Suprapubic skin (tissue), 4 donors: ENCODE measurements around the gene GRK2. TPM values are rescaled to one million over a fixed set of nuclear protein-coding genes. Genes with fewer than 3 reads are reported as not detected.

Experiments used
- DNase-seq, 2 donors: peaks; one replicate each; pipeline ENCODE4 v3.0.0-alpha.2; 2019; ENCODE audit warnings: low spot score in 2 of 2
- H3K27ac ChIP-seq: fragments of 200-600 bp; sonication (generic); one replicate; pipeline ENCODE4 v1.5.1; 2019
- H3K27me3 ChIP-seq: fragments of 200-600 bp; sonication (generic); one replicate; pipeline ENCODE4 v1.5.1; 2019
- H3K36me3 ChIP-seq: fragments of 200-600 bp; sonication (generic); one replicate; pipeline ENCODE4 v1.5.1; 2019
- H3K4me1 ChIP-seq: fragments of 200-600 bp; sonication (generic); one replicate; pipeline ENCODE4 v1.5.1; 2019
- H3K4me3 ChIP-seq: fragments of 200-600 bp; sonication (generic); one replicate; pipeline ENCODE4 v1.5.1; 2019; ENCODE audit warnings: mild to moderate bottlenecking
- H3K9me3 ChIP-seq: fragments of 200-600 bp; sonication (generic); one replicate; pipeline ENCODE4 v1.5.1; 2019
- CTCF ChIP-seq, 2 donors: fragments of 200-600 bp in 1 of 2; fragments of 450-650 bp in 1 of 2; sonication (generic) in 1 of 2; IDR thresholded peaks; one replicate each; pipeline ENCODE4 v1.5.1; 2016 to 2019; ENCODE audit warnings: antibody characterized with exemption in 2 of 2, mild to moderate bottlenecking in 1 of 2, moderate library complexity in 1 of 2
- EP300 ChIP-seq: sonication (generic); formaldehyde crosslinking; IDR thresholded peaks from one replicate; pipeline ENCODE4 v1.6.1; 2017; ENCODE audit warnings: antibody characterized with exemption
- POLR2A ChIP-seq, 2 donors: fragments of 450-650 bp; IDR thresholded peaks; one replicate each; pipeline ENCODE4 v1.6.1; 2017; ENCODE audit warnings: antibody characterized with exemption in 2 of 2, mild to moderate bottlenecking in 2 of 2, moderate library complexity in 2 of 2
- POLR2AphosphoS5 ChIP-seq, 3 donors: sonication (generic); formaldehyde crosslinking; IDR thresholded peaks; one replicate each; pipeline ENCODE4 v1.6.1; 2017; ENCODE audit warnings: antibody characterized with exemption in 3 of 3
- WGBS: methylation state at CpG from one replicate; pipeline ENCODE4 v1.1.5; 2018; 5-methylcytosine and 5-hydroxymethylcytosine counted together
- total RNA-seq, 4 donors: library from RNA; depleted of rRNA; stranded (reverse); fragments of >200 nt; gene quantifications; one replicate each; pipeline ENCODE4 v1.1.0, GENCODE V29; 2016

GRK2 gene
- total RNA-seq, 4 donors from 2014 or later = 84.3 to 157 (median 105) TPM

- Histone ChIP-seq H3K4me3 (peak overlapping the region; percentile 42), H3K9me3 (no peaks in the 10 kb centered on the region), H3K4me1 (peaks cover 75% of the 10 kb centered on the region), H3K36me3 (peaks cover 31% of the 10 kb centered on the region), H3K27ac (peak overlapping the region; percentile 91), H3K27me3 (no peaks in the 10 kb centered on the region)
- peak in 1 of 2 donors; percentile 71 for DNase-seq
- 17% methylated on average over 2 of the region's 16 CpGs for WGBS
- TF ChIP-seq CTCF (IDR thresholded peaks at IDR 0.05) = peak in 1 of 2 donors; percentile 15
- no peak for TF ChIP-seq POLR2AphosphoS5 (IDR thresholded peaks at IDR 0.05)
These were observed 10.5 kb downstream of the GRK2 start for GRCh38 chr11:67276781-67277230.

GRCh38 chr11:67277231-67277961 lies 11.1 kb downstream of the GRK2 start:
- 2% methylated on average over 7 of the region's 24 CpGs for WGBS

DNA sequence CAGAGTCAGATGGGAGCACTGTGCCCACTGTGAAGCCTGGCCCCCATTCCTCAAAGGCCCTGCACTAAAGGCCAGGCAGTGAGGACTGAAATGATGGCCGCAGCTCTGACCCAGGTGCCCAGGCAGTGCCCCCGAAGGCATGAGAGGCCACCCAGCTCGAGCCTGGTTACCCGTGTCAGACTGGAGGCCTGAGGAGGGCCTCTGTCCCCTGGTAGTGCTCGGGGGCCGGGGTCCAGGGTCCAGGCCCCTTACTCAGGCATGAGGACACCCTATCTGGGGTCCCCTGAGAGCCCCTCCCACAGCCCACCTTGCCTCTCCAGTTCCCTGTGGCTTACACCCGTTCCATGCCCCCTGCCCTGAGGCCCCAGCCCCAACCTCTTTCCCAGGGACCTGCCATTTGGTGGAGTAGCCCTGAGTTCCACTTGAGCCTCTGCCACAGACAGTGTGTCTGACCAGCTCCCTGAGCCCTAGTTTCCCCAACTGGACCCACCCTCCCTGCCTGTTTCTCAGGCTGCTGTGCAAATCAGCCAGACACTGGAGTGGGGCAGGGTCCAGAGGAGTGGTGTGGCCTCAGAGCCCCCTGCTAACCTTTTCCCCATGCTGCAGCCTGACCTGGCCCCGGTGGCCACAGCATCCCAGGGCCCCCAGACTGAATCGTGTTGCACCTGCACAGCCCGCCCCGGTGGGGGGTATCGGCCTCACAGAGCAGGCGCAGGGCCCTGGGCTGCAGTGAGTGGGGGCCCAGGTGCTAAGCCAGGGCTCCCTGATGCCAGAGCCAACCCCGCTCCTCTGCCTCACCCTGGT lies 12.1 kb downstream of the GRK2 start:
- no peaks in the 10 kb centered on the region for H3K27me3 ChIP-seq
- DNase-seq = peak in 1 of 2 donors; percentile 59
- peaks cover 62% of the 10 kb centered on the region for H3K4me1 ChIP-seq
- TF ChIP-seq CTCF (IDR thresholded peaks at IDR 0.05) (no peak), POLR2AphosphoS5 (IDR thresholded peaks at IDR 0.05) (no peak), EP300 (no peak), POLR2A (IDR thresholded peaks at IDR 0.05) (no peak)
- H3K4me3 ChIP-seq = peak overlapping the region; percentile 42
- H3K9me3 ChIP-seq = no peaks in the 10 kb centered on the region
- peak overlapping the region; percentile 91 for H3K27ac ChIP-seq
- WGBS = 71% methylated on average over 1 of the region's 14 CpGs
- peaks cover 47% of the 10 kb centered on the region for H3K36me3 ChIP-seq

More at GRCh38 chr11:67277231-67277961, 11.1 kb downstream of the GRK2 start:
- Histone ChIP-seq H3K36me3 (peaks cover 37% of the 10 kb centered on the region), H3K27me3 (no peaks in the 10 kb centered on the region), H3K27ac (peak overlapping the region; percentile 91), H3K4me1 (peaks cover 72% of the 10 kb centered on the region), H3K9me3 (no peaks in the 10 kb centered on the region), H3K4me3 (peak overlapping the region; percentile 42)
- no peak for TF ChIP-seq POLR2AphosphoS5 (IDR thresholded peaks at IDR 0.05)
- TF ChIP-seq POLR2A (IDR thresholded peaks at IDR 0.05) = no peak
- no peak for TF ChIP-seq EP300
- TF ChIP-seq CTCF (IDR thresholded peaks at IDR 0.05) = no peak
- peak; percentile 94 to 95 for DNase-seq

GRCh38 chr11:67278939-67279588 lies 12.8 kb downstream of the GRK2 start:
- TF ChIP-seq EP300 = no peak
- no peak for TF ChIP-seq POLR2AphosphoS5 (IDR thresholded peaks at IDR 0.05)
- Histone ChIP-seq H3K27ac (peak overlapping the region; percentile 91), H3K27me3 (no peaks in the 10 kb centered on the region), H3K9me3 (no peaks in the 10 kb centered on the region), H3K4me1 (peaks cover 55% of the 10 kb centered on the region), H3K4me3 (no peak overlapping the region), H3K36me3 (peaks cover 54% of the 10 kb centered on the region)
- peak in 1 of 2 donors; percentile 60 for DNase-seq
- 95% methylated on average over 8 of the region's 14 CpGs for WGBS

DNA sequence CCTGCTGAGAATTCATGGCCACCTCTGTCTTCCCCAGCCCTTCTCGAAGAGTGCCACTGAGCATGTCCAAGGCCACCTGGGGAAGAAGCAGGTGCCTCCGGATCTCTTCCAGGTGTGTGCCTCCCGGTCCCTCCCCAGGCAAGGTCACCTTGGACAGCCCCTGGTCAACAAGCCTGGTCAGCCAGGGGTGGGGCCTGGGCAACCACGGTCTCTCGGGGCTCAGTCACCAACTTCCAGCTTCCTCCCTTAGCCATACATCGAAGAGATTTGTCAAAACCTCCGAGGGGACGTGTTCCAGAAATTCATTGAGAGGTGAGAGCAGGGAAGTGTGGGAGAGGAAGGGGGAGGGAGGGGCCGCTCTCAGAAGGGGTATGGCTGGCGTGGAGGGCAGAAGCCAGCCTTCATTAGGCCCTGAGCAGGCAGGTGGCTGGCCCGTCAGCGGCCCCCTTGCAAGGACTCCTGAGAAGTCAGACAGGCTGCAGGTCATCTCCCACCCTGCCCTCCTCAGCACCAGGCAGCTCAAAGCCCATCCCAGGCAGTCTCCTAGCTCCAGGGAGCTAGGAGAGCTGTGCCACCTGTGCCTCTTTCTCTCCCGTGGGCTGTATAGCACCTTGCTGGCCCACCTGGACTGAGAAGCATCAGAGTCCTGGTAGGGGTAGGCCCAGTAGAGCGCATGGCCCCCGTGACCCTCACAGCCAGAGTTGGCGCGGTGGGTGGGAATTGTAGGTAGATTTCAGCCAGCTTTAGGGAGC lies 13.5 kb downstream of the GRK2 start:
- H3K9me3 ChIP-seq = no peaks in the 10 kb centered on the region
- peak overlapping the region; percentile 23 for H3K27ac ChIP-seq
- no peaks in the 10 kb centered on the region for H3K27me3 ChIP-seq
- H3K4me3 ChIP-seq = no peak overlapping the region
- H3K36me3 ChIP-seq = peaks cover 61% of the 10 kb centered on the region
- peaks cover 48% of the 10 kb centered on the region for H3K4me1 ChIP-seq
- DNase-seq = peak in 1 of 2 donors; percentile 54
- no peak for TF ChIP-seq EP300
- TF ChIP-seq CTCF (IDR thresholded peaks at IDR 0.05) = no peak
- TF ChIP-seq POLR2A (IDR thresholded peaks at IDR 0.05) = no peak
- no peak for TF ChIP-seq POLR2AphosphoS5 (IDR thresholded peaks at IDR 0.05)
- 87% methylated on average over 12 of the region's 17 CpGs for whole genome bisulfite sequencing
